HEK293T (cell line): ENCODE results near the gene SURF1.

ENCODE experiments used
- CTCF ChIA-PET: fragments of 350-600 bp; formaldehyde crosslinking; extraction: SDS; loops from one replicate; lab custom pipeline; 2021; ENCODE audit warnings: antibody characterized with exemption, inconsistent platforms; lab: Yijun Ruan, JAX
- POLR2A ChIA-PET: fragments of 350-600 bp; formaldehyde crosslinking; extraction: SDS; loops from one replicate; lab custom pipeline; 2020; ENCODE audit warnings: antibody characterized with exemption, inconsistent platforms; lab: Yijun Ruan, JAX
- DNase-seq: peaks from one replicate; pipeline ENCODE4 v3.0.0; 2012; ENCODE audit warnings: mixed read lengths; ENCODE audit errors: extremely low spot score
- ARNT ChIP-seq: fragments of 450-650 bp; IDR thresholded peaks from 2 replicates; pipeline ENCODE4 v1.6.1; 2017; ENCODE audit warnings: mild to moderate bottlenecking
- BHLHE40 ChIP-seq: fragments of 450-650 bp; IDR thresholded peaks from 2 replicates; pipeline ENCODE4 v1.6.1; 2016; ENCODE audit warnings: mild to moderate bottlenecking, moderate library complexity, borderline replicate concordance
- CTBP1 ChIP-seq: fragments of 450-650 bp; IDR thresholded peaks from 2 replicates; pipeline ENCODE4 v1.6.1; 2016; ENCODE audit warnings: borderline replicate concordance
- ELF4 ChIP-seq: fragments of 450-650 bp; IDR thresholded peaks from 2 replicates; pipeline ENCODE4 v1.6.1; 2017; ENCODE audit warnings: antibody characterized with exemption
- FOXA1 ChIP-seq: fragments of 450-650 bp; IDR thresholded peaks from 2 replicates; pipeline ENCODE4 v1.6.1; 2016; ENCODE audit warnings: mild to moderate bottlenecking
- FOXK2 ChIP-seq: fragments of 450-650 bp; IDR thresholded peaks from 2 replicates; pipeline ENCODE4 v1.6.1; 2016; ENCODE audit warnings: mild to moderate bottlenecking
- FOXM1 ChIP-seq: fragments of 450-650 bp; IDR thresholded peaks from 2 replicates; pipeline ENCODE4 v1.6.1; 2017; ENCODE audit warnings: mild to moderate bottlenecking, borderline replicate concordance
- HDGF ChIP-seq: fragments of 450-650 bp; IDR thresholded peaks from 2 replicates; pipeline ENCODE4 v1.6.1; 2017; ENCODE audit warnings: antibody characterized with exemption, borderline replicate concordance
- L3MBTL2 ChIP-seq: fragments of 450-650 bp; conservative IDR thresholded peaks from 2 replicates; pipeline ENCODE4 v1.6.1; 2016; ENCODE audit warnings: mild to moderate bottlenecking
- LEF1 ChIP-seq: fragments of 450-650 bp; IDR thresholded peaks from 2 replicates; pipeline ENCODE4 v1.6.1; 2017; ENCODE audit warnings: mild to moderate bottlenecking, borderline replicate concordance
- NFRKB ChIP-seq: fragments of 450-650 bp; IDR thresholded peaks from 2 replicates; pipeline ENCODE4 v1.6.1; 2016; ENCODE audit warnings: mild to moderate bottlenecking, moderate library complexity
- PKNOX1 ChIP-seq: fragments of 450-650 bp; IDR thresholded peaks from 2 replicates; pipeline ENCODE4 v1.6.1; 2016
- SP1 ChIP-seq: fragments of 450-650 bp; IDR thresholded peaks from 2 replicates; pipeline ENCODE4 v1.6.1; 2017
- SUZ12 ChIP-seq: fragments of 450-650 bp; IDR thresholded peaks from 2 replicates; pipeline ENCODE4 v1.6.1; 2016; ENCODE audit warnings: mild to moderate bottlenecking
- TARDBP ChIP-seq: fragments of 450-650 bp; IDR thresholded peaks from 2 replicates; pipeline ENCODE4 v1.6.1; 2016
- ZNF384 ChIP-seq: fragments of 450-650 bp; IDR thresholded peaks from 2 replicates; pipeline ENCODE4 v1.6.1; 2016

The SURF1 gene, protein sequence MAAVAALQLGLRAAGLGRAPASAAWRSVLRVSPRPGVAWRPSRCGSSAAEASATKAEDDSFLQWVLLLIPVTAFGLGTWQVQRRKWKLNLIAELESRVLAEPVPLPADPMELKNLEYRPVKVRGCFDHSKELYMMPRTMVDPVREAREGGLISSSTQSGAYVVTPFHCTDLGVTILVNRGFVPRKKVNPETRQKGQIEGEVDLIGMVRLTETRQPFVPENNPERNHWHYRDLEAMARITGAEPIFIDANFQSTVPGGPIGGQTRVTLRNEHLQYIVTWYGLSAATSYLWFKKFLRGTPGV

GRCh38 chr9:133356391-133357091 is at the start of gene SURF1, which contains the start of gene SURF2:
Gene SURF1, minus strand, starts transcription at chr9:133356487. Its CDS starts 34 bp downstream, at chr9:133356453.
Gene SURF2, plus strand, starts transcription at chr9:133356550. Its CDS starts 43 bp downstream, at chr9:133356593.
- peak; percentile 86 for DNase-seq
- CTCF ChIA-PET: interaction anchor here (1.0 kb wide), 1 partner anchor 48 kb away, joined by 3 read pairs; no protein-coding TSS in a partner anchor
- TF ChIP-seq SUZ12 (no peak), L3MBTL2 (no peak; the same call in 1 of the 2 replicates), LEF1 (no peak), SP1 (no peak), PKNOX1 (no peak), FOXM1 (no peak), HDGF (no peak), NFRKB (no peak), ARNT (no peak), BHLHE40 (no peak), FOXK2 (no peak), TARDBP (no peak), CTBP1 (no peak), ELF4 (no peak), FOXA1 (no peak), ZNF384 (no peak)
- POLR2A ChIA-PET: interaction anchor here (0.7 to 3.0 kb wide), 12 partner anchors 8 to 61 kb away, joined by 3 to 20 read pairs (median 4); partner anchors contain the start of genes MED22, REXO4 and RPL7A

- TF ChIP-seq LEF1 (no peak), SUZ12 (no peak), ELF4 (no peak), TARDBP (no peak), FOXM1 (no peak), HDGF (no peak), ZNF384 (no peak), FOXK2 (no peak), NFRKB (no peak), FOXA1 (no peak), ARNT (no peak), BHLHE40 (no peak), PKNOX1 (no peak), L3MBTL2 (no peak), SP1 (no peak), CTBP1 (no peak)
- ChIA-PET CTCF (no interaction called here), POLR2A (no interaction called here)
- DNase-seq: no peak
These were observed 49.5 kb upstream of the SURF1 start for GRCh38 chr9:133405508-133406438.

GRCh38 chr9:133404454-133405002 is 48.2 kb upstream of the SURF1 start:
- no peak for DNase-seq
- ChIA-PET CTCF (interaction anchor here (0.6 to 1.2 kb wide), 2 partner anchors 12 to 47 kb away, joined by 3 to 6 read pairs; partner anchors contain the start of gene REXO4), POLR2A (interaction anchor here (0.6 kb wide), 1 partner anchor 51 kb away, joined by 3 read pairs; no protein-coding TSS in a partner anchor)
- TF ChIP-seq L3MBTL2 (no peak), TARDBP (no peak), NFRKB (no peak), SUZ12 (no peak), ELF4 (no peak), CTBP1 (no peak), FOXK2 (no peak), HDGF (no peak), BHLHE40 (no peak), LEF1 (no peak), SP1 (no peak), PKNOX1 (no peak), ZNF384 (no peak), FOXA1 (no peak), ARNT (no peak)

DNA sequence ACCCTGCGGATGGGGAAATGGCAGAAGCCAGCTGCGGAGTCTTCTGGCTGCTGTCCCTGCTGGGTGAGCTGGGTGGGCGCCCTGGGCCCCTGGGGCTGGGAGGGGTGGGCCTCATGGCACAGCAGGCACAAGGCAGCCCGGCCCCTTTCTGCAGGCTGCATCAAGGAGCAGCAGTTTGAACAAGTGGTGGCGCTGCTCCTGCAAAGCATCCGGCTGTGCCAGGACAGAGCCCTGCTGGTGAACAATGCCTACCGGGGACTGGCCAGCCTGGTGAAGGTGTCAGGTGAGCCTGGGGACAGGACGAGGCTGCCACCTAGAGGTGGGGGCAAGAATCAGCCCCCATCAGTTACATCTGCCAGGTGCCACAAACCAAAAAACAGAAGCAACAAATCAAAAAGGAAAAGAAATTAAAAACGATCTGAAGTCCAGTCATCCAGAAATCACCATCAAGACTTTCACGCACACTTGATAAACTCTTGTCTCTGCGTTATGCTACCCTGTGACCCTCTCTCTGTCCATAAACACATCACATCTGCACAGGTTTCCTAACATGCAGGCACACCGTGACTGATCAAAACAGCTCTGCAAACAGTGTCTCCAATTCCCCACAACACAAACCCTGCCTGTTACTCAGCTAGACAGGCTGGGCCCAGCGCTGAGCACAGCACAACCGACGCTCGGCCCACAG is 47.6 kb upstream of the SURF1 start:
- ChIA-PET CTCF (interaction anchor here (0.6 to 1.2 kb wide), 2 partner anchors 13 to 47 kb away, joined by 3 to 6 read pairs; partner anchors contain the start of gene REXO4), POLR2A (no interaction called here)
- no peak for TF ChIP-seq NFRKB
- TF ChIP-seq ARNT: no peak
- TF ChIP-seq FOXA1: no peak
- no peak for TF ChIP-seq L3MBTL2
- no peak for TF ChIP-seq SP1
- no peak for TF ChIP-seq PKNOX1
- TF ChIP-seq BHLHE40: no peak
- TF ChIP-seq HDGF: no peak
- TF ChIP-seq CTBP1: no peak
- TF ChIP-seq SUZ12: no peak
- peak; percentile 55 for DNase-seq
